ENCODE measurements around the gene ZNF577. TPM values are rescaled to one million over a fixed set of nuclear protein-coding genes. Genes with fewer than 3 reads are reported as not detected.

The ZNF577 gene
- total and polyA plus RNA-seq, 11 donors: 6.2 to 12.8 (median 8.3) TPM

- H3K27me3 ChIP-seq: no peaks in the 10 kb centered on the region
- no peak overlapping the region for H3K27ac ChIP-seq
- H3K36me3 ChIP-seq: peaks cover 9 to 71% (median 55%) of the 10 kb centered on the region in 9 donors
- H3K9me3 ChIP-seq: peaks cover 0 to 99% (median 50%) of the 10 kb centered on the region in 12 donors
- WGBS, 4 donors: 95 to 99% (median 98%) methylated on average over 4 of the region's 4 CpGs
- DNase-seq (no peak), ATAC-seq (no peak)
- no peak for TF ChIP-seq POLR2A (IDR thresholded peaks at IDR 0.05)
- TF ChIP-seq CTCF (IDR thresholded peaks at IDR 0.05): no peak
- H3K4me3 ChIP-seq: no peak overlapping the region
- no peaks in the 10 kb centered on the region for H3K4me1 ChIP-seq
- intact Hi-C loops (cut with DNase I): no loop called here
These were observed 14.7 kb downstream of the ZNF577 start for GRCh38 chr19:51873097-51873496.

DNA sequence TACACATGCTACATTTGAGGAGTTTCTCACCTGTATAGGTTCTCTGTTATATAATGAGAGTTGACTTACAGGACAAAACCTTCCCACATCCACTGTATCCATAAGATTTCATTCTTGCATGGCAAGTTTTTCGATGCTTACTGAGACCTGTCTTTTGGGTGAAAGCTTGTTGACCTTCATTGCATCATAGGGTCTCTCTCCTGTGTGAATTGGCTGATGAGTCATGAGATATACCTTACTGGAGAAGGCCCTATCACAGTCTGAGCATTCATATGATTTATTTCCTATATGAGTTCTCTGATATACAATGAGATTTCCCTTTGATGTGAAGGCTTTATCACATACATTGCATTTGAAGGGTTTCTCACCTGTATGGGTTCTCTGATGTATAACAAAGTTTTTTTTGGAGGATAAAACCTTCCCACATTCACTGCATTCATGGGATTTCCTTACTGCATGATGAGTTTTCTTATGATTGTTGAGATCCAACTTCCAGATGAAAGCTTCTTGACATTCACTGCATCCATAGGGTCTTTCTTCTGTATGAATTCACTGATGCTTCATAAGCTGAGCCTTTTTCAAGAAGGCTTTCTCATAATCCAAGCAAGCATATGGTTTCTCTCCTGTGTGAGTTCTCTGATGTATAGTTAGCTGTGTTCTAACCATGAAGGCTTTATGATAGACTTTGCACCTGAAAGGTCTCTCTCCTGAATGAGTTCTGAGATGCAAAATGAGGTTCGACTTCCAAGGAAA is 25.7 kb downstream of the ZNF577 start:
- no peak overlapping the region for H3K4me3 ChIP-seq
- intact Hi-C loops (cut with DNase I): no loop called here
- H3K4me1 ChIP-seq: no peaks in the 10 kb centered on the region
- H3K27me3 ChIP-seq: no peaks in the 10 kb centered on the region
- H3K36me3 ChIP-seq: peaks cover 0 to 18% (median 0%) of the 10 kb centered on the region in 9 donors
- ATAC-seq (no peak), DNase-seq (no peak)
- H3K9me3 ChIP-seq: peaks cover 3 to 100% (median 89%) of the 10 kb centered on the region in 12 donors
- TF ChIP-seq CTCF (IDR thresholded peaks at IDR 0.05) (no peak), POLR2A (IDR thresholded peaks at IDR 0.05) (no peak)
- 93 to 98% (median 94%) methylated on average over 2 of the region's 2 CpGs for WGBS, 4 donors
- H3K27ac ChIP-seq: no peak overlapping the region

DNA sequence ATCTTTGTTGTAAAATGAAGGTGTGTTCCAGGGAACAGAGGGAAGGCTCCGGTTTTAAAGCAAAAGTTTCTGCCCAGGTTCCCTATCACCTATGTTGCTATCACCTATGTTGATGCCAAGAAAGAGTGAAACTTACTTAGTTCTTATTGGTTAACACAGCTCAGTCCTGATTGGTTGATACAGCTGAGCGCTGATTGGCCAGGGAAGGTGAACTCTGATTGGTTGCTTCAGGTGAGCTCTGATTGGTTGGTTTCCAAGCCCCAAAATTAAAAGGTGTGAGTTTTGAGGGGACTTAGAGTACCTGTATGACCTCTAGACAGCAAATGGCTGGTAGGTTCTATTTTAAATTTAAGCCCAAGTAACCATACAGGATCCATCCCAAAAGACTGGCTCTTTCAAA is 50.6 kb downstream of the ZNF577 start:
- Histone ChIP-seq H3K9me3 (peaks cover 0 to 10% (median 0%) of the 10 kb centered on the region in 12 donors), H3K36me3 (no peaks in the 10 kb centered on the region), H3K4me1 (no peaks in the 10 kb centered on the region), H3K4me3 (no peak overlapping the region), H3K27ac (no peak overlapping the region), H3K27me3 (no peaks in the 10 kb centered on the region)
- WGBS, 4 donors: 92 to 97% (median 95%) methylated on average over 2 of the region's 2 CpGs
- no peak for TF ChIP-seq CTCF (IDR thresholded peaks at IDR 0.05)
- no peak for TF ChIP-seq POLR2A (IDR thresholded peaks at IDR 0.05)
- ATAC-seq (no peak), DNase-seq (no peak)
- intact Hi-C loops (cut with DNase I): no loop called here

- Histone ChIP-seq H3K4me1 (peaks cover 0 to 31% (median 0%) of the 10 kb centered on the region in 12 donors), H3K9me3 (peaks cover 0 to 8% (median 0%) of the 10 kb centered on the region in 12 donors), H3K4me3 (no peak overlapping the region), H3K36me3 (no peaks in the 10 kb centered on the region), H3K27me3 (no peaks in the 10 kb centered on the region), H3K27ac (peak overlapping the region in 1 of 12 donors; percentile 72)
- DNase-seq (no peak), ATAC-seq (peak; percentile 20 to 57 (median 44))
- TF ChIP-seq CTCF (IDR thresholded peaks at IDR 0.05): peak in 9 of 12 donors; percentile 3 to 49 (median 23)
- no peak for TF ChIP-seq POLR2A (IDR thresholded peaks at IDR 0.05)
- intact Hi-C loops (cut with DNase I): no loop called here
- WGBS, 4 donors: 84 to 88% (median 86%) methylated on average over 2 of the region's 2 CpGs
These were observed 57.5 kb downstream of the ZNF577 start for GRCh38 chr19:51830274-51830673.

Data from heart left ventricle (tissue), 16 donors.